Upper lobe of left lung (tissue), 4 donors: ENCODE measurements around the gene CD248.

ENCODE experiments used
- CTCF ChIP-seq, 6 experiments: fragments of 450-650 bp in 4 of 6; fragments of 200-600 bp in 2 of 6; sonication (generic) in 2 of 6; IDR thresholded peaks; one replicate each; pipeline ENCODE4 v1.5.1; 2016 to 2019; ENCODE audit warnings: antibody characterized with exemption in 6 of 6
- EP300 ChIP-seq, 4 donors: sonication (generic); formaldehyde crosslinking; IDR thresholded peaks; one replicate each; pipeline ENCODE4 v1.5.1; 2017; ENCODE audit warnings: antibody characterized with exemption in 4 of 4, control low read depth in 2 of 4
- POLR2A ChIP-seq, 4 donors: fragments of 450-650 bp; IDR thresholded peaks; one replicate each; pipeline ENCODE4 v1.5.1; 2016 to 2017; ENCODE audit warnings: antibody characterized with exemption in 4 of 4, mild to moderate bottlenecking in 2 of 4
- POLR2AphosphoS5 ChIP-seq, 2 donors: sonication (generic); formaldehyde crosslinking; IDR thresholded peaks; one replicate each; pipeline ENCODE4 v1.5.1; 2017; ENCODE audit warnings: antibody characterized with exemption in 2 of 2

- peak in 2 of 6 experiments; percentile 82 to 90 for TF ChIP-seq CTCF (IDR thresholded peaks at IDR 0.05)
- no peak for TF ChIP-seq POLR2A (IDR thresholded peaks at IDR 0.05)
- TF ChIP-seq EP300 (IDR thresholded peaks at IDR 0.05) = no peak
- TF ChIP-seq POLR2AphosphoS5 (IDR thresholded peaks at IDR 0.05) = no peak
These were observed 5.3 kb downstream of the CD248 start for GRCh38 chr11:66311470-66311964.
